Adrenal gland (tissue), 5 donors: ENCODE measurements around the gene RFXANK.

Experiments
- POLR2A ChIP-seq, 2 donors: fragments of 450-650 bp; IDR thresholded peaks; one replicate each; pipeline ENCODE4 v1.6.1; 2017; ENCODE audit warnings: antibody characterized with exemption in 2 of 2, mild to moderate bottlenecking in 2 of 2, moderate library complexity in 1 of 2
- TF ChIP-seq, protein P1 (sequence below), 6 experiments: fragments of 450-650 bp in 4 of 6; fragments of 200-600 bp in 2 of 6; sonication (generic) in 1 of 6; IDR thresholded peaks; 1 replicate in 5 of 6; 2 replicates in 1 of 6; pipeline versions ENCODE4 v1.5.1 to v1.8.0; 2016 to 2021; ENCODE audit warnings: antibody characterized with exemption in 6 of 6, mild to moderate bottlenecking in 2 of 6, moderate library complexity in 1 of 6
- donor health status: DM: no; HTN: no; CAD: no.

DNA sequence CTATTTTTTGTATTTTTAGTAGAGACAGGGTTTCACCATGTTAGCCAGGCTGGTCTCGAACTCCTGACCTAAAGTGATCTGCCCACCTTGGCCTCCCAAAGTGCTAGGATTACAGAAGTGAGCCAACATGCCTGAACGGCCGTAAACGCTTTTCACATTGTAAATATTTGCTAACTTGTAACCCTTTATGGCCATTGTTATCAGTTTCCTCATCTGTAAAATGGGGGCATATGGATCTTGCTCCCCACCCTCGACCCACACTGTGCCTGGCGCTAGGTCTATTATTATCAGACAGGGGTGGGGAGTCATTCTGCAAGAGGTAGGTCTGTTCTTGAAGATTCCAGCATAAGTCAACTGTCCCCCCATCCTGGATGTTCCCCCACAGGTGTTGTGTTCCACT, 31.6 kb downstream of the RFXANK start:
- TF ChIP-seq, protein P1, sequence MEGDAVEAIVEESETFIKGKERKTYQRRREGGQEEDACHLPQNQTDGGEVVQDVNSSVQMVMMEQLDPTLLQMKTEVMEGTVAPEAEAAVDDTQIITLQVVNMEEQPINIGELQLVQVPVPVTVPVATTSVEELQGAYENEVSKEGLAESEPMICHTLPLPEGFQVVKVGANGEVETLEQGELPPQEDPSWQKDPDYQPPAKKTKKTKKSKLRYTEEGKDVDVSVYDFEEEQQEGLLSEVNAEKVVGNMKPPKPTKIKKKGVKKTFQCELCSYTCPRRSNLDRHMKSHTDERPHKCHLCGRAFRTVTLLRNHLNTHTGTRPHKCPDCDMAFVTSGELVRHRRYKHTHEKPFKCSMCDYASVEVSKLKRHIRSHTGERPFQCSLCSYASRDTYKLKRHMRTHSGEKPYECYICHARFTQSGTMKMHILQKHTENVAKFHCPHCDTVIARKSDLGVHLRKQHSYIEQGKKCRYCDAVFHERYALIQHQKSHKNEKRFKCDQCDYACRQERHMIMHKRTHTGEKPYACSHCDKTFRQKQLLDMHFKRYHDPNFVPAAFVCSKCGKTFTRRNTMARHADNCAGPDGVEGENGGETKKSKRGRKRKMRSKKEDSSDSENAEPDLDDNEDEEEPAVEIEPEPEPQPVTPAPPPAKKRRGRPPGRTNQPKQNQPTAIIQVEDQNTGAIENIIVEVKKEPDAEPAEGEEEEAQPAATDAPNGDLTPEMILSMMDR (IDR thresholded peaks at IDR 0.05), result no peak
- no peak for TF ChIP-seq POLR2A (IDR thresholded peaks at IDR 0.05)
